Inferior parietal cortex (tissue), 1 donor: Measurements from ENCODE around the gene CD53.
"Not testable (repeated sequence)": the region's sequence is repeated elsewhere in the genome, so short reads cannot be mapped to it uniquely, and the experiment has no call there.

Experiments used
- DNase-seq: peaks from one replicate; pipeline ENCODE4 v3.0.0-alpha.2; 2016; ENCODE audit errors: extremely low spot score

Gene CD53, protein sequence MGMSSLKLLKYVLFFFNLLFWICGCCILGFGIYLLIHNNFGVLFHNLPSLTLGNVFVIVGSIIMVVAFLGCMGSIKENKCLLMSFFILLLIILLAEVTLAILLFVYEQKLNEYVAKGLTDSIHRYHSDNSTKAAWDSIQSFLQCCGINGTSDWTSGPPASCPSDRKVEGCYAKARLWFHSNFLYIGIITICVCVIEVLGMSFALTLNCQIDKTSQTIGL

DNA sequence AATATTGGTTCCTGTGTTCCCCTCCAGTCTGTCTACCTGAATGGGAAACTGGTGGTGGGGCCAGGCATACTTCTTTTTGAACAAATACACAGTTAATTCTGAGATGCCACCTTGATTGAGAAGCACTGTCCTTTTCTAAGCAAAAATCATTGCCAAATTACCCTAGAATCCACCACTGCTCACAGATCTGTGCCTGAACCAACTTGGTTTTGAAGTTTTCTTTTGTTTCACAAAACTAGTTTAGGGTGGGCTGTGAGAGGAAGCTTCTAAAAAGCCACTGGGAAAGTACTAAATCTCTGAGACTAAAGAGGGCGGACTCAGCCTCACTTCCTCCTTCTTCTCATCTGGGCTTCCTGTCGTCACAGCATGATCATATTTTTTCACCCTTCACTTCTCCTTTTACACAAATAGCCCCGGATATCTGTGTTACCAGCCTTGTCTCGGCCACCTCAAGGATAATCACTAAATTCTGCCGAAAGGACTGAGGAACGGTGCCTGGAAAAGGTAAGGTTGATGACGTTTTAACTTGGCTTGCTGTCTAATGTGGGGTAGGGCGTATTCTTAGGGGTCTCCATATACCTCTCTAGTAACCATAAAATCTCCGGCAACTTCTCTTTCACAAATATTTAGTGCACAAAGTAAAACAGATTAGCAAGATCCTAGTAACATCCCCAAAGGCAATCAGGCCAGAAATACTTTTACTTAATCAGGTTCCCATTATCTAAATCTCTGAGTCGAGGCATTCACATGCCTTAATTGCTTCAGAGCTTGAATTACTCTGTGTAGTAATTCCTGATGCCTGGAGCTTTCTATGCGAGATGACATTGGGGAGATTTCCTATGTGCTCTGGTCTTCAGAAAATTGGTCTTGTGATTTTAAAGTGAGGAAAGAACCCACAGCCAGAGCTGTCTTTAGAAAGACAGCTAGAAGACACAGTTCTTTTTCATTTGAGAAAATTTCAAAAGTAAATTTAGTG lies at the start of gene CD53:
TSS of gene CD53 (plus strand) at position 404 of the 976 bp plus-strand sequence. CDS start 18,261 bp downstream, outside the sequence.
- DNase-seq, result no peak

DNA sequence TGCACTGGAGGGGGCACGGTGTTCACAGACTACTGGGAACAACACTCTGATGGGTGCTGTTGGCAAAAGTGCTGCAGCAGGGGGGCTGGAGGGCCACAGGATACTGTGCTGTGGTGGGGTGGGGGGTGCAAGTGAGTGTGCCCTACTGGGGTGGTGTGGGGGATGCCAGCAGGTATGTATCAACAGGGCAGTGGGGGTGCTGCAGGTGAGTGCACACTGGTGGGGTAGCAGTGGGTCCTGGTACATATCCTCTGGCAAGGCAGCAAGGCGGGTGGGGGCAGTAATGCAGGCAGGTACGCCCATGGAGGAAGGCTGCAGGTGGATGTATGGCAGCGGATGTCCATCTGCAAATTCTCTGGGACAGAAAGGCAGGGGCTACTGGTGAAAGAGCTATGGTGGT lies 48.8 kb upstream of the CD53 start:
- no peak for DNase-seq

DNA sequence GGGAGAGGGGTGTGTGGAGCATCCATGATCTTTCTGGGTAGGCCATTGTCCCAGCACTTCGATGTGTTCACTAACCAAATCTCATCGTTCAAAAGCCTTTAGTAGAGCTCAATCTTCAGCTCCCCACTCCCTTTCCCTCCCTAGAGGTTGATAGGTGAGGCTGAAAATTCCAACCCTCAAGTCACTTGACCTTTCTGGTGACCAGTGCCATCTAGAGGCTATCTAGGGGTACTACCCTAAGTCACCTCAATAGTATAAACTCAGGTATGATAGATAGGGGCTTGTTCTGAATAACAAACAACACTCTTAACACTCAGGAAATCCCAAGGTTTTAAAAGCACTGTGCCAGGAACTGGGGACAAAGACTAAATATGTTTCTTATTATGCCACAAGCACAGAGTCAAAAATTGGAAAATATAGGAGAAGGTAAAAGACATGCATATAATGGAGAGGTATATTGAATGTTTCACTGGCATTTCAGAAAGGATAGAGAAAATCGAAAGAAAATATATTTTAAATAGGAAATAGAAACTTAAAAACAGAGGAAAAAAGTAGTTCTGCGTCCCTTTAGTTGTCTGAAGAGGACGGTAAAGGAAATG lies 42.9 kb upstream of the CD53 start:
- DNase-seq, result peak; percentile 5

DNA sequence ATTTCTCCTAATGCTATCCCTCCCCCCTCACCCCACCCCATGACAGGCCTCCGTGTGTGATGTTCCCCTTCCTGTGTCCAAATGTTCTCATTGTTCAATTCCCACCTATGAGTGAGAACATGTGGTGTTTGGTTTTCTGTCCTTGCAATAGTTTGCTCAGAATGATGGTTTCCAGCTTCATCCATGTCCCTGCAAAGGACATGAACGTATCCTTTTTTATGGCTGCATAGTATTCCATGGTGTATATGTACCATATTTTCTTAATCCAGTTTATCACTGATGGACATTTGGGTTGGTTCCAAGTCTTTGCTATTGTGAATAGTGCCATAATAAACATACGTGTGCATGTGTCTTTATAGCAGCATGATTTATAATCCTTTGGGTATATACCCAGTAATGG lies 39.2 kb upstream of the CD53 start:
- not testable (repeated sequence) for DNase-seq

DNA sequence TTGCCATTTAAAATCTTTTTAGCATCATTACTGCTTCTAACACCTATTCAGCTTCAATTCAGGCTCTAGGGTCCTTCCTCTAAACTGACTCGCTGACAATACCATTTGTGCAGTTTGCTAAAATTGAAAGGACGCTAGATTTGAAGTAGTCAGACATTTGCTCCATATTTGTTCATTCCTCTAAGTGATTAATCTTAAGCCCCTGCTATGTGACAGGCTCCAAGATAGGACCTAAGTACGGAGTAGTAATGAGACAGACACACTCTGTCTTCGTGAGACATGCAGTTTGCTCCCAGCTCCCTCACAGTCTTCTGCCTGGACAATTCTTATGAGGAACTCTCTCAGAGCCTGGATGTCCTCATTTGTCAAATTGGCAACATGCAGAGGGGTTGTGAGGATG lies 26.1 kb upstream of the CD53 start:
- no peak for DNase-seq

DNA sequence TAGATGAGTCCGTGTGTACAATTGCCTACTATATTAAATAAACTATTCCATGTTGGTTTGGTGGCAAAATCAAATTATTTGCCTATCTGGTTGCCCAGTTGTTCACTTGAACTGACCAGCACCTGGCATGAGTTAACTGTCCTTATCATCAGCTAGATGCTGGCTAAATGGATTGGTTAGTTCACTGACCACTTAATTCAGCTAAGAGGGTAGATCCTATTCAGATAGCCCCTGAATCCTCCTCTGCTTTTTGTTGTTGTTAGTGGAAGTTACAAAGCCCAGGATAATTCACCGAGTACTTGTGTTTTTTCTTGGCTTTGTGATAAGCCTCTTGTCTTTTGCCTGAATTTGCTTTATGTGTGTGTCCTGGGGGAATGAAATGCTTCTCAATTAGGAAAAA lies 22.8 kb upstream of the CD53 start:
- DNase-seq, result no peak

DNA sequence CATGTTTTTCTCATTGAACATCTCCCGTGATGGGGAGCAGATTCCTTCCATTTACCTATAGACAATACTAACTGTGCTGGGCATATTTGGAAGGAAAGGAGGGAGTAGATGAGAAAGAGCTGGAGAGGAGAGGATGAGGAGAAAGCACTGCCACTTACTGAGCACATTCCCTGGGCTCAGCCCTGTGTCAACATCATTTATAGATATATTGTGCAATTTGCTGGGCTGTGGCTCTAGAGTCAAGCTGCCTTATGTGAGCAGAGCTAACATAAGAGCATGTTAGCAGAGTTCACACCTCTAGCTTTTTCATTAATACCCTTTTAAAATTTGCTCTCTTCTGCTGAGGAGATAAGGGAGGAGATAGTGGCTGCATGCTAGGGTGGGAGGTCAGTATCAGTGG lies 22.3 kb upstream of the CD53 start:
- no peak for DNase-seq

DNA sequence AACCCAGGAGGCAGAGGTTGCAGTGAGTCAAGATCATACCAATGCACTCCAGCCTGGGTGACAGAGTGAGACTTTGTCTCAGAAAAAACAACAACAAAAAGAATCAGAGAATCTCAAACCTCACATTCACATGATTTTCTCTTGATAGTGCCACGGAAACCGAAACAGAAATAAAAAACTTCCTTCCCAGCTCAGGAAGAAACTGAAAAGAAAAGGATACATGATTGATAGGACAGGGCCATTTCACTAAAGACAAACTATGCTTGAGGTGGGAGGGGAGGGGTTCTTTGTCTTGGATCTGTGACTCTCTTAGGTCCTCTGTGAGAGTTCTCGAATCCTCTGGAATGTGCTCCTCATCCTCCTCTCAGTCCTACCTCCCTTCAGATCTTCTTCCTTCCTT lies 19.8 kb upstream of the CD53 start:
- no peak for DNase-seq

DNA sequence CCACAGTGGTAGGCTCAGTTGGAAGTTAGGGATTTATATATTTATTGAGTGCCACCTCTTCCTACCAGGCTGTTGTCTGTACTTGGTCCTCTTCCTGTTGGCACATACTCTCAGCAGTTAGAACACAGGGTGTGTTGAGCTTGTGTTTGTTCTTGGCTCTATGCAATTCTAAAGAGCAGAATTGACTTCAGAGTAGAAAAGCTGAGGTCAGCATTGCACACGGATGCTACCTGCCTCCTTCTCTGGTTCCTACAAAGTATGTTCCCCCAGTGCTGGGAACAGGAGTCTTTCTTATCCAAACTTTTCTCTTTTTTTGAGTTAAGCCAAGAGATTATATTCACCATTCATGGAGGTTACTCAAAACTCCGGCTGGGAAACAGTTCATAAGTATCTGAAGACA lies 16.5 kb upstream of the CD53 start:
- DNase-seq, result no peak

DNA sequence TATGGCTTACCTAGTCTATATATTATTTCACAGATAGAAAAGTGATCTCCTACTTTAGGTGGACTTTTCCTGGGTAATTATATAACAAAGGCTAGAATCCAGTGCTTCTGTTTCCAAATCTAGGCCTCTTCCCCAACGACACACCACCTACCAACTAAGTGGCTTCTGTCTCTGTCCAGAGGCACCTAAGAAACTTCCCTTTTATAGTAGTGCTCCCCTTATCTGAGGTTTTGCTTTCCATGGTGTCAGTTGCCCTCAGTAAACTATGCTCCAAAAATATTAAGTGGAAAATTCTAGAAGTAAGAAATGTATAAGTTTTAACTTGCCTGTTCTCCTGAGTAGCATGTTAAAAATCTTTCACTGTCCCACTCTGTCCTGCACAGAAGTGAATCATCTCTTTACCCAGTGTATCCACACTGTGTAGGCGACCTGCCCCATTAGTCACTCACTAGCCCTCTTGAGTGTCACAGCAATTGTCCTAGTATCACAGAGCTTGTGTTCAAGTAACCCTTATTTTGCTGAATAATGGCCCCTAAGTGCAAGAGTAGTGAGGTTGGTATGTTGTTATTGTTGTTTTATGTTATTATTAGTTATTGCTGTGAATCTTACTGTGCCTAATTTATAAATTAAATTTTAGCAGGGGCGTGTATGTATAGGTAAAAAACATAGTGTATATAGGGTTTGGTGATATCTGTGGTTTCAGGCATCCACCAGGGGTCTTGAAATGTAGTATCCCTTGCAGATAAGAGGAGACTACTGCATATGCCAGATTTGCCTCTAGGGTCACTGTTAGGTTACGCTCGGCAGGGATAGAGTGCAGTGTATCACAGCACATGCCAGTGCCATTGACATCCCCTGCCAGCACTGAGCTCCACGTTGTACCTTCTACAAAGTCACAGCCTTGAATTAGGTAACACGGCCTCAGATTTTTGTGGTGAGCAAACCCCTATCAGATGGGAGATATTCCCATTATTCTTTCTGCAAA lies 14.7 kb upstream of the CD53 start:
- DNase-seq, result no peak

DNA sequence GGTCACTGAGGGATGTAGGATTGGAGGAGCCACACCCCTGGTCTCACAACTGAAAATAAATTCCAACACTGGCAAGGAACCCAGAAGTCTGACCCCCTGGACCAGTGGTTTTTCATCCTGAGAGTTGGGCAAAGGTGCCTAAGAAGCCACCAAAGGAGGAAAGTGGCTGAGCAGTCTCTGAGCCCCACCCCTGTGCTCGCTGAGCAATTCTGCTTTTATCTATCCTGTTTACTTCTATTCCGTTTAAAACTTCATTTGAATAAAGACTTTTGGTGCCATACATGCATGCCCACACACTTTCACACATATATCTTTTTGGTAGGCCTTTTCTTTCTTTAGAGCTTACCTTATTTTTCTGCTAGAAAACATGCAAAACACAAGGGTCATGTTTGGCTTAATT lies 13.9 kb upstream of the CD53 start:
- no peak for DNase-seq

DNA sequence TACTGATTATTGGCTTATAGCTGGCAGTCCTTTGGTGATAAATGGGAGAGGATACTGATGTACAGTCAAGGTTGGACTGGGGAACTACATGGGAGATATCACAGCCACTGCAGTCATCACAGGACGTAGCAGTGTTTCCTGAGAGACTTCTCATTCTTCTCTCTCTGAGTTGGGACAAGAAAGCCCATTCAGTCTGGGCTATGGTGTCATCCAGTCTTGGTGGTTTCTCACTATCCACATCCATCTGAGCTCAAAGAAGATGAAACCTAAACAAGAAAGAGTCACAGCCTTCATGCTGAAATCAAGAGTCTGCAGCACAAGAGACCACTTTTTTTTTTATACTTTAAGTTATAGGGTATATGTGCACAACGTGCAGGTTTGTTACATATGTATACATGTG lies 12.8 kb upstream of the CD53 start:
- DNase-seq, result no peak

DNA sequence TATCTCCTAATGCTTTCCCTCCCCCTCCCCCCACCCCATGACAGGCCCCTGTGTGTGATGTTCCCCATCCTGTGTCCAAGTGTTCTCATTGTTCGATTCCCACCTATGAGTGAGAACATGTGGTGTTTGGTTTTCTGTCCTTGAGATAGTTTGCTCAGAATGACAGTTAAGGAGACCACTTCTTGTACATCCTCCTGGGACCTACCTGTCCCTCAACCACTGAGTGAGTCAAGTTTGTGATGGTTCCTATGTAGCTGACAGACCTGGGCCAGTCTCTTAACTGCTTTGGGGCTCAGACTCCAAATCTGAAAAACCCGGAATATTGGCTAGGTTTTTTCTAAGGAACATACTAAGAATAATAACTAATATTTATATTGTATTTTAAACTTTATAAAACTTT lies 12.3 kb upstream of the CD53 start:
- not testable (repeated sequence) for DNase-seq

DNA sequence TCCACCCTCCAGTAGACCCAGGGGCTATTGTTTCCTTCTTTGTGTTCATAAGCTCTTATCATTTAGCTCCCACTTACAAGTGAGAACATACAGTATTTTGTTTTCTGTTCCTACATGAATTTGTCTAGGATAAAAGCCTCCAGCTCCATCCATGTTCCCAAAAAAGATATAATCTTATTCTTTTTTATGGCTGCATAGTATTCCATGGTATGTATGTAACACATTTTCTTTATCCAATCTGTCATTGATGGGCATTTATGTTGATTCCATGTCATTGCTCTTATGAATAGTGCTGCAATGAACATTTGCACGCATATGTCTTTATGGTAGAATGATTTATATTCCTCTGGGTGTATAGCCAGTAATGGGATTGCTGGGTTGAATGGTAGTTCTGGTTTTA lies 11.0 kb upstream of the CD53 start:
- DNase-seq, result not testable (repeated sequence)

DNA sequence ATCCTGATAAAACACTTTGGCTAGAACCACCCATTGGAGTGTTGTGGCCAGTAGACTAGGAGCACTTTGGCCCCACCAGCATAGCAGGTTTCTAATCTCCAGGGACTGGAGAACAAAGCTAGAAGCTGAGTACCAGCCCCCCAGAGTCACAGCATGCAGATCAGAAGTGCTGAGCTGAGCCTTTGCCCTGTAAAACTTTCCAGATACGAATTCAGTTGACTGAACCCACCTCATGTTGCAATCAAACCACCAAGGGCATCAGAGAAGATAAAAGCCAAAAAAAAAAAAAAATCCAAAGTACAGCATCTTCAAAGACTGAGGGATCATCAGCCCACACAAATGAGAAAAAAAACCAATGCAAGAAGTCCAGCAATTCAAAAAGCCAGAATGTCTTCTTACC lies 8.7 kb upstream of the CD53 start:
- no peak for DNase-seq

DNA sequence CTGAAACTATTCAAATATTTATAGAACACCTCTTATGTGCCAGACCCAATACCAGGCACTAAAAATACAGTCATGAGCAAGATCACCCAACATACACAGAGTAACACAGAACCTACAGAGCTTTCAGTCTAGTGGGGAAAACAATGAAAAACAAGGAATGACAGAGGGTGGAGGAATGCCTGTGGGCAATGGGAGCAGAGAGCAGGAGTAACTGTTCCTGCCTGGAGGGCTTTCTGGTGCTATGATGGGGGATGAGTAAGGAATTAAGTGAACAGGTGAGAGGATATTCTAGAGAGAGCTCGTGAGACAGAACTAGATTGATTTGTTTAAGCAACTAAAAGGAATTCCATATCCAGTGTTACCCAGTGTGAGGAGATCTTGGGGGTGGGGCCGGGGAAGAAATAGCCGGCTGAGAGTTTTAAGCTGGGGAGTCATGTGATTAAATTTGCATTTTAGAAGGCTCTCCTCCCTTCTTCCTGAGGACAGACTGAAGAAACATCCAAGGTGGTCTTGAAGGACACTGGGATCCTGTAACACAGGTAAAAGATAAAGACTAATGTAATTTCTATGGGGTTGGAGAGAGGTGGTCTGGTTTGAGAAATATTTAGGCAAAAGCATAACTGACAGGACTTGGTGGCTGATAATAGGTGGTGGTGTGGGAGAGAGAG lies 2.1 kb upstream of the CD53 start:
- DNase-seq, result no peak

DNA sequence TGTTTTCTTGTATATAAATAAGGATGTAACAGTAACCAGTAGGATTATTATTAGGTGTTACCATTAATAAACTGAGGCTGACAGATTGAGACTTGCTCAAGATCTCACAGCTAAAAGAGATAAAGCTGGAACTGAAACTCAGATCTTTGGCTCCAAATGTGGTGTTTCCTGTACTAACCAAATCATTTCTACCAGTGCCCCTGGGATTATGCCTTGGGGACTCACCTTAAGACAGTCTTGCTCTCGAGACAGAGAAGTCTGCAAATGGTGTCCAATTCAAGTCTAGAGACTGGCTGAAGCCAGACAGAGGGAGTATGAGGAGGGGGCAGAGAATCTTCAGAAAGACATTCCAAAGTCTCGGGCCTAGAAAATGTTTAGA lies 593 bp upstream of the CD53 start:
- no peak for DNase-seq

DNA sequence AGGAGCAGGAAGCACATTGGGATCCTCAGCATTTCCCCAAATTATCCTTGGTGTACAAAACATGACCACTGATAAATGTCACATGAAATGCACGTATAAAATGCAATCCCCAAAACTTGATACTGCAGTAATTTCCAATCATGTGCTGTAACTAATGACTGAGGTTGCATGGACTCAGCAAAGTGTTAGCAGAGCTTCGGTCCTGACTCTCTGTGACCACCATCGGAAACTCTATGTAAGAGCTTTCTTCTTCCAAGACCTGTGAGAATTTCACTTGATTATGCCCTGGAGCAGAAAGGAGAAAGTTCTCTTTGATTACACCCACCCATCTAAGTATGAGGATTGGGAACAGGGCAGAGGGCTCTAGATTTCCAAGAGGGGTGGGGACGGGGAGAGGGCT lies 908 bp downstream of the CD53 start:
- no peak for DNase-seq

DNA sequence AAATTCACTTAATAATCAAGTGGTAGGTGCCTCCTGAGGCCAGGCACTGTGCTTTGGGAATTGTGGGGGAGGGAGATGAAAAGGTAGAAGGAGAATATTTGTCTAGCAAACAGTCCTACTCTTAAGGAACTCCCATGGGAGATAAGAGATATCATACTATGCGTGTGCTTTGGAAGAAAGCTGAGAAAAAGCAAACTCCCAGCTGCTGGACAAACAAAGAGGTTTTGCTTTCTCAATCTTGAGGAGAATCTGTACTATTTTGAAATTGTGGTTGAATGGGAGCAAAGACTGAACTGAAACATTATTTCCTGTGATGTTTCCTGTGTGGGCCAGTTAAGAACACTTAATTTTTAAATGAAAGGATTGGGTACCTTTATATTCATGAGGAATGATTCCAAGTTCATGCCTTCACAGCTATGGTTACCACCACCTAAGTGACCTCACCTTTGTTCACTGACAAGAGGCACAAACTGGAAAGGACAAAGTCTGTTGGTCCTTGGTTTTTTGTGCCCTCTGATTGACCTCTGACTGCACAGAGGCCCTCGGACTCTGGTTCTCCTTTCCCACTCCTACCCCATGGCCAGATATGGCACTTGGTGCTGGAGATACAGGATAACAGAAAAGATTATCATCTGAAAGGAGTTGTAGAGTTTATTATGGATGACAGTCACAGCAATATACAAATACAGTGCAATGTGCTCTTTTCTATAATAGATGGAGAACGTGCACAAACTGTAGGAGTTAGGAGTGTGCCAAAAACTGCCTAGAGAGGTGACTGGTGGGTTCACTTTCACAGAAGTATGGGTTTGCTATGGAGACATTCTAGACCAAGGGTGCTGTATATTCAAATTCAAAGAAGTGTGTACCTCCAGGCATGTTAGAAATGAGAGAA lies 1.6 kb downstream of the CD53 start:
- DNase-seq, result no peak

DNA sequence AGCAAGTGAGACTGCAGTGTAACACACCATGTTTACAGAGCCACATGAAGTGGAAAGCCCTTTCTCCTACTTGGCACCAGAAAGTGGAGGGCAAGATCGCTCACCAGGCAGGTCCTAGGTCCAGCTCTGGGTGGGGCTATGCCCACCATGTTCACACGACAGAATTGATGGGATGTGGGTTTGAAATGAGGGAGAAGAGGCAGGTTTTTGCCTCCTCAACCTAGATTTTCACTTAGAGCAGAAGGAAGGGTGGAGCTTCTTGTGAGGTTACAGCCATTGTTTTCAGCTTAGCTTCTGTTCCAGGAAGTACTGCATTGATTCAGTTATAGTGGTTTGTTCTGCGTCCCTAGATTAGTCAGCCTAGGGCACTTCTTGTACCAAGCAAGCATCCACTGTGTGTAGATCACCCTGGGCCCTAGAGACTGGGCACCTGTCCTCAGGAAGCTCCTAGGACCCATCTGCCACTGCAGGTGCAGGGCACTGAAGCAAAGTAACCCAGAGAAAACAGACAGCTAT lies 2.3 kb downstream of the CD53 start:
- DNase-seq, result no peak
